Caki2 (cell line): Measurements from ENCODE around the gene VIPR1. TPM values are rescaled to one million over a fixed set of nuclear protein-coding genes. Genes with fewer than 3 reads are reported as not detected.

Source experiments
- total RNA-seq: library from RNA; depleted of rRNA; stranded (reverse); fragments of >200 nt; shearing (Covaris generic); gene quantifications from 2 replicates; pipeline ENCODE4 v1.2.3, GENCODE V29; 2014; ENCODE audit warnings: low replicate concordance; rRNA removed

The VIPR1 gene
- total RNA-seq, 1 experiment from 2014 or later = not detected

Other genes starting within 250 kb of the VIPR1 start
- gene CCK, start 236.5 kb upstream of the VIPR1 start, total RNA-seq = not detected in 2 replicates
- not detected in 2 replicates for gene LYZL4, start 92.0 kb upstream of the VIPR1 start, total RNA-seq
- 33.5 and 44.1 TPM in 2 replicates for gene SEC22C, start 79.3 kb downstream of the VIPR1 start, total RNA-seq
- gene SS18L2, start 88.2 kb downstream of the VIPR1 start, total RNA-seq = 16.3 and 33.3 TPM in 2 replicates
- gene NKTR, start 98.0 kb downstream of the VIPR1 start, total RNA-seq = 2.7 and 16.3 TPM in 2 replicates
- gene ZBTB47, start 151.1 kb downstream of the VIPR1 start, total RNA-seq = 2.6 and 3.9 TPM in 2 replicates
- gene KLHL40, start 182.9 kb downstream of the VIPR1 start, total RNA-seq = not detected in 2 replicates
- gene HHATL, start 200.2 kb downstream of the VIPR1 start, total RNA-seq = not detected in 2 replicates